Fibroblast of the conjunctiva (primary cell): ENCODE results near the gene VWCE.

ENCODE experiments used
- DNase-seq: peaks from one replicate; pipeline ENCODE4 v3.0.0-alpha.2; 2010; ENCODE audit warnings: low read depth

The VWCE gene

GRCh38 chr11:61294717-61295595 is at the start of gene VWCE:
TSS of gene VWCE (minus strand) at chr11:61295316. CDS start at chr11:61295037, 279 bp downstream.
- no peak for DNase-seq

- no peak for DNase-seq
Observed at GRCh38 chr11:61343792-61344745, 49.0 kb upstream of the VWCE start.

- DNase-seq = no peak
Observed at GRCh38 chr11:61342207-61342803, 47.2 kb upstream of the VWCE start.

- no peak for DNase-seq
Observed at GRCh38 chr11:61341706-61342105, 46.6 kb upstream of the VWCE start.

- DNase-seq = no peak
Observed at GRCh38 chr11:61340979-61341378, 45.9 kb upstream of the VWCE start.

- no peak for DNase-seq
Observed at GRCh38 chr11:61339490-61339878, 44.4 kb upstream of the VWCE start.

- DNase-seq = no peak
Observed at GRCh38 chr11:61338783-61339489, 43.8 kb upstream of the VWCE start.

- DNase-seq = no peak
Observed at GRCh38 chr11:61337706-61338470, 42.8 kb upstream of the VWCE start.

GRCh38 chr11:61336171-61336935 is 41.2 kb upstream of the VWCE start:
- peak; percentile 54 for DNase-seq

- DNase-seq = no peak
Observed at GRCh38 chr11:61335355-61335710, 40.2 kb upstream of the VWCE start.

- no peak for DNase-seq
Observed at GRCh38 chr11:61334434-61335354, 39.6 kb upstream of the VWCE start.

GRCh38 chr11:61333550-61334433 is 38.7 kb upstream of the VWCE start:
- no peak for DNase-seq

- peak; percentile 83 for DNase-seq
Observed at GRCh38 chr11:61332797-61333549, 37.9 kb upstream of the VWCE start, which contains the start of the genes DDB1 and TKFC. TSS of gene DDB1 (minus strand) at chr11:61333105. CDS start at chr11:61332968, 137 bp downstream. TSS of gene TKFC (plus strand) at chr11:61333228. CDS start at chr11:61334729, 1,501 bp downstream.

GRCh38 chr11:61332281-61332796 is 37.2 kb upstream of the VWCE start:
- DNase-seq = no peak

- no peak for DNase-seq
Observed at GRCh38 chr11:61331651-61332050, 36.5 kb upstream of the VWCE start.

- no peak for DNase-seq
Observed at GRCh38 chr11:61329871-61330270, 34.8 kb upstream of the VWCE start.

GRCh38 chr11:61328351-61328750 is 33.2 kb upstream of the VWCE start:
- DNase-seq = no peak
